Measurements from ENCODE around the gene ARHGAP32.
"Not testable (repeated sequence)": the region's sequence is repeated elsewhere in the genome, so short reads cannot be mapped to it uniquely, and the experiment has no call there.

ARHGAP32 gene

DNA sequence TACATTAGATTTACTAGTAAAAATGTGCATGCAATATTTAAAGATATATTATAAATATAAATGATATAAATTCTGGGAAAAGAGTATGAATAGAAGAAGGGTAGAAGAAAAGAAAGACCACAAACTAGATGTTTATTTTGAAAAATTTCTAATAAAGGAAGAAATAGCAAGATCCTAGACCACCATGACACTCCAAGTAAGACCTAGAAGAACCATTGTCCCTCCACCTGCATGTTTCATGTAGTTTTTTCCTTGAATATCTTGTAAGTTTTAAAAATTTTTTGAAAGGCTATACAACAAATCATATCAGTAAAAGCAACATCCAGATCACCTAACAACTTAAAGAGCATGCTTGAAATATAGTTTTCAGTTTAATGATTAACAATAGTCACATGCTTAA, 46.8 kb downstream of the ARHGAP32 start:
- DNase-seq (ENCODE audit: low read depth): no peak
- TF ChIP-seq, protein P1, sequence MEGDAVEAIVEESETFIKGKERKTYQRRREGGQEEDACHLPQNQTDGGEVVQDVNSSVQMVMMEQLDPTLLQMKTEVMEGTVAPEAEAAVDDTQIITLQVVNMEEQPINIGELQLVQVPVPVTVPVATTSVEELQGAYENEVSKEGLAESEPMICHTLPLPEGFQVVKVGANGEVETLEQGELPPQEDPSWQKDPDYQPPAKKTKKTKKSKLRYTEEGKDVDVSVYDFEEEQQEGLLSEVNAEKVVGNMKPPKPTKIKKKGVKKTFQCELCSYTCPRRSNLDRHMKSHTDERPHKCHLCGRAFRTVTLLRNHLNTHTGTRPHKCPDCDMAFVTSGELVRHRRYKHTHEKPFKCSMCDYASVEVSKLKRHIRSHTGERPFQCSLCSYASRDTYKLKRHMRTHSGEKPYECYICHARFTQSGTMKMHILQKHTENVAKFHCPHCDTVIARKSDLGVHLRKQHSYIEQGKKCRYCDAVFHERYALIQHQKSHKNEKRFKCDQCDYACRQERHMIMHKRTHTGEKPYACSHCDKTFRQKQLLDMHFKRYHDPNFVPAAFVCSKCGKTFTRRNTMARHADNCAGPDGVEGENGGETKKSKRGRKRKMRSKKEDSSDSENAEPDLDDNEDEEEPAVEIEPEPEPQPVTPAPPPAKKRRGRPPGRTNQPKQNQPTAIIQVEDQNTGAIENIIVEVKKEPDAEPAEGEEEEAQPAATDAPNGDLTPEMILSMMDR (IDR thresholded peaks at IDR 0.05; ENCODE audit: low read depth, low read length, missing control alignments): no peak
- H3K4me3 ChIP-seq (ENCODE audit: low read depth, low read length): no peak overlapping the region

DNA sequence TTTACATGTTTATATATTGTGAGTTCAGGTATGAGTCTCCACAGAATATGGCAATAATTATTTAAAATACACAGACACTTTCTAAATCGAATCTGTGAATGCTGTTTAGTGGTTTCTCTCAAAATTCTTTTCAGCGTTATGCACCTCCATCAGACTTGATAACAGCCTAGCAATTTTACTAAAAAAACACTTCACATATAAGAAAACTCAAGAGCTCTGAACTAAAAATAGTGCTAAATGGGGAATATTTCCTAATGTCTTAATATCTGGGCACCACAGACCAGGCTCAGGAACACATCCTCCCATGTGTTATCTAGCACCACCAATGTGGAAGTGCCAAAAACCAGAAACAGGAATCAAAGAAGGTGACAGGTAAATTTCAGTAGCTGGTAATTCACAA, 47.9 kb downstream of the ARHGAP32 start:
- H3K4me3 ChIP-seq (ENCODE audit: low read depth, low read length): no peak overlapping the region
- DNase-seq (ENCODE audit: low read depth): no peak
- TF ChIP-seq, protein P1 (IDR thresholded peaks at IDR 0.05; ENCODE audit: low read depth, low read length, missing control alignments): no peak

DNA sequence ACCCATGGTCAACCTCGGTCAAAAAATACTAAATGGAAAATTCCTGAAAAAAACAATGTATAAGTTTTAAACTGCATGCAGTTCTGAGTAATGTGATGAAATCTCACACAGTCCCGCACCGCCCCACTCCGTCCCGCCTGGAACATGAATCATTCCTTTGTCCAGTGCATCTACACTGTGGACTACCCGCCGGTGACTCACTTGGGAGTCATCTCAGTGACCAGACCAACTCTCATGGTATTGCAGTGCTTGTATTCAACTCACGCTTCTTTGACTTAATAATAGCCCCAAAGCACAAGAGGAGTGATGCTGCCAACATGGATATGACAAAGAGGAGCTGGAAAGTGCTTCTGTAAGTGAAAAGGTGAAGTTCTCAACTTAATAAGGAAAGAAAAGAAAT, 48.8 kb downstream of the ARHGAP32 start:
- no peak for DNase-seq (ENCODE audit: low read depth)
- H3K4me3 ChIP-seq (ENCODE audit: low read depth, low read length): no peak overlapping the region
- TF ChIP-seq, protein P1 (IDR thresholded peaks at IDR 0.05; ENCODE audit: low read depth, low read length, missing control alignments): no peak

DNA sequence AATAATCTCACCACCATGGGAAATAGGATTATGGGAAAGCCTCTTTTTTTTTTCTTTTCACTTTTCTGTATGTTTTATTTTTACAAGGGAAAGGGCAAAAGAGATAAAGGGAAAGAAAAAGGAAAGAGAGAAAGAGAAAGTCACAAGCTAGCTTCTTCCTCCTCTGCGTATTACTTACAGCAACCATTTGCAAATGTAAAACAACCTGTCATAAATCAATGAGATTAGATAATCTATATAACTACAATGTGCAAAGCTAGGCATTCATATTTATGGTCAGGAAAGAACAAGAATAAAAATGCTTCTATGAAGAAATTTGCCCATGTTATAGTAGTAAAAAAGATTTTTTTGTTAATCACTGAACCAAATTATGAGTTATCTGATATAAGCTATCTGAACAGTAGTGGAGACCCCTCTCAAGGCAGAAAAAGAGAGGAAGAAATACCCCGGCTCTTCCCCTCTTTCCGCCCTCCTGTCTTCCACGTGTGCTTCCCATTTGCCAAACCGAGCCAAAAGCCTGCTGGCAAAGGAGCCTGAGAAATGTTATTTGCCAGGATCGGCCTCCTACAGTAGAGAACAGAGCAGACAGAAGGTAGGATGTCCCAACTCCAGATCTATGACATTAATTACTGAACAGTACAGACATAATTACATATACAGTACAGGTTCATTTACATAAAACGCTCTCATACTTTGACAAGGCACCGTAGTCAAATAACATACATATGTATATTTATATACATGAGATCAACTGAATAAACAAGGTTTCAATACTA, 50.2 kb downstream of the ARHGAP32 start:
- DNase-seq (ENCODE audit: low read depth): no peak
- no peak overlapping the region for H3K4me3 ChIP-seq (ENCODE audit: low read depth, low read length)

DNA sequence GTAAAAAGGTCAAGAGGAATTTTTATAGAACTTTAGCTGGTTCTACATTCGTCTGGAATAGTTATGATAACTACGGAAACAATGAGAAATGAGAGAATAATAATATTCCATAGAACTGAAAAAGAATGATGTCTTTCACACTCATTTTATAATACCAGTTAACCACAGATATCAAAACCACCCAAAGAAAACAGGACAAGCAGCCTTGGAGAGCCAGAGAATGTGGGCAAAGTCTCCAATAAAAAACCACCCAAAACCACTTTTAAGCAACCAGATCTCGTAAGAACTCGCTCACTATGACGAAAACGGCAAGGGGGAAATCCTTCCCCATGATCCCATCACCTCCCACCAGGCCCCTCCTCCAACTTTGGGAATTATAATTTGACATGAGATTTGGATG, 60.8 kb downstream of the ARHGAP32 start:
- TF ChIP-seq, protein P1 (IDR thresholded peaks at IDR 0.05; ENCODE audit: low read depth, low read length, missing control alignments): no peak
- no peak for DNase-seq (ENCODE audit: low read depth)

More for the DNA sequence above, 50.2 kb downstream of the ARHGAP32 start:
- TF ChIP-seq, protein P1 (IDR thresholded peaks at IDR 0.05; ENCODE audit: low read depth, low read length, missing control alignments): no peak

DNA sequence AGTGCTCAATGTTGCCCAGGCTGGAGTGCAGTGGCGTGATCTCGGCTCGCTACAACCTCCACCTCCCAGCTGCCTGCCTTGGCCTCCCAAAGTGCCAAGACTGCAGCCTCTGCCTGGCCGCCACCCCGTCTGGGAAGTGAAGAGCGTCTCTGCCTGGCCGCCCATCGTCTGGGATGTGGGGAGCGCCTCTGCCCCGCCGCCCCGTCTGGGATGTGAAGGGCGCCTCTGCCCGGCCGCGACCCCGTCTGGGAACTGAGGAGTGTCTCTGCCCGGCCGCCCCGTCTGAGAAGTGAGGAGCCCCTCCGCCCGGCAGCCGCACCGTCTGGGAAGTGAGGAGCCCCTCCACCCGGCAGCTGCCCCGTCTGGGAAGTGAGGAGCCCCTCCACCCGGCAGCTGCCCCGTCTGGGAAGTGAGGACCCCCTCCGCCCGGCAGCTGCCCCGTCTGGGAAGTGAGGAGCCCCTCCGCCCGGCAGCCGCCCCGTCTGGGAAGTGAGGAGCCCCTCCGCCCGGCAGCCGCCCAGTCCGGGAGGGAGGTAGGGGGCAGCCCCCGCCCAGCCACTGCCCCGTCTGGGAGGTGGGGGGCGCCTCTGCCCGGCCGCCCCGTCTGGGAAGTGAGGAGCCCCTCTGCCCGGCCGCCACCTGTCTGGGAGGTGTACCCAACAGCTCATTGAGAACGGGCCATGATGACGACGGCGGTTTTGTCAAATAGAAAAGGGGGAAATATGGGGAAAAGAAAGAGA, 63.1 kb downstream of the ARHGAP32 start:
- DNase-seq (ENCODE audit: low read depth); H3K4me3 ChIP-seq (ENCODE audit: low read depth, low read length): not testable (repeated sequence)

More for the DNA sequence above, 60.8 kb downstream of the ARHGAP32 start:
- H3K4me3 ChIP-seq (ENCODE audit: low read depth, low read length): no peak overlapping the region

DNA sequence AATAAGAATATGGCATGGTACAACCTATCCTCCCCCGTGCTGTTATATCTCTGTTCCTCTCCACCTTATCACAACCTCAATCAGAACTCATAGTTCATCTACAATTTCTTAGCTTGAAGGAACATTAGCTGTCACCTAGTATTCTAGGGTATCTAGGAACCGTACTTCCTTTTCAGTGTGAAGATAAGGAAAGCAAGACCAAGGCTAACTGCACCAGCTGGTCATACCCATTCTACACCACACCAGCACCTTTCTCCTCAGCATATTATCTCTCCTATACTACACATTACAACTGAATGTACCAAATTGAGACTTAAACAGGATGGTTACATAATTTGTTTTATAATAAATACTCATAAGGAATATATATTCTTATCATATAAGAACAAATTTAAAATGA, 73.1 kb downstream of the ARHGAP32 start:
- DNase-seq (ENCODE audit: low read depth): no peak
- TF ChIP-seq, protein P1 (IDR thresholded peaks at IDR 0.05; ENCODE audit: low read depth, low read length, missing control alignments): no peak
- no peak overlapping the region for H3K4me3 ChIP-seq (ENCODE audit: low read depth, low read length)

Data from GM12864 (cell line).